Hepatocyte (in vitro differentiated cells): ENCODE results near the gene RFX8. TPM values are rescaled to one million over a fixed set of nuclear protein-coding genes. Genes with fewer than 3 reads are reported as not detected.

Source experiments
- DNase-seq: peaks from one replicate; pipeline ENCODE4 v3.0.0-alpha.2; 2016; ENCODE audit warnings: low spot score
- H2AFZ ChIP-seq: fragments of 200-600 bp; sonication (generic); 2 replicates; pipeline ENCODE4 v1.6.0; 2016; ENCODE audit warnings: antibody characterized with exemption, mild to moderate bottlenecking
- H3K27ac ChIP-seq: fragments of 200-600 bp; sonication (generic); 2 replicates; pipeline ENCODE4 v1.5.1; 2016; ENCODE audit warnings: mild to moderate bottlenecking
- H3K27me3 ChIP-seq: fragments of 200-600 bp; sonication (generic); 2 replicates; pipeline ENCODE4 v1.6.1; 2016
- H3K36me3 ChIP-seq: fragments of 200-600 bp; sonication (generic); replicated peaks from 2 replicates; pipeline ENCODE4 v1.5.1; 2016; ENCODE audit warnings: low read depth; ENCODE audit not compliant: insufficient read depth
- H3K4me1 ChIP-seq: fragments of 200-600 bp; sonication (generic); 2 replicates; pipeline ENCODE4 v1.5.1; 2016; ENCODE audit warnings: mild to moderate bottlenecking, moderate library complexity; ENCODE audit not compliant: insufficient read depth
- H3K4me2 ChIP-seq: fragments of 200-600 bp; sonication (generic); 2 replicates; pipeline ENCODE4 v1.6.0; 2016
- H3K4me3 ChIP-seq: fragments of 200-600 bp; sonication (generic); 2 replicates; pipeline ENCODE4 v1.5.1; 2016; ENCODE audit warnings: mild to moderate bottlenecking
- H3K79me2 ChIP-seq: fragments of 200-600 bp; sonication (generic); 2 replicates; pipeline ENCODE4 v1.6.0; 2017; ENCODE audit warnings: mild to moderate bottlenecking
- H3K9me2 ChIP-seq: fragments of 200-600 bp; sonication (generic); replicated peaks from 2 replicates; pipeline ENCODE4 v1.6.0; 2017; ENCODE audit warnings: mild to moderate bottlenecking; ENCODE audit not compliant: insufficient read depth
- H3K9me3 ChIP-seq: fragments of 200-600 bp; sonication (generic); 2 replicates; pipeline ENCODE4 v1.5.1; 2016; ENCODE audit warnings: low read depth, mild to moderate bottlenecking
- H4K20me1 ChIP-seq: fragments of 200-600 bp; sonication (generic); 2 replicates; pipeline ENCODE4 v1.6.0; 2016; ENCODE audit warnings: mild to moderate bottlenecking; ENCODE audit not compliant: insufficient read depth, poor library complexity, severe bottlenecking
- EZH2 ChIP-seq: fragments of 200-600 bp; sonication (generic); IDR thresholded peaks from 2 replicates; pipeline ENCODE4 v1.6.1; 2016; ENCODE audit warnings: antibody characterized with exemption, mild to moderate bottlenecking, borderline replicate concordance
- EZH2phosphoT487 ChIP-seq: fragments of 200-600 bp; sonication (generic); IDR thresholded peaks from one replicate; pipeline ENCODE4 v1.6.1; 2018; ENCODE audit warnings: antibody characterized with exemption, mild to moderate bottlenecking, low read depth, moderate library complexity; ENCODE audit not compliant: unreplicated experiment, severe bottlenecking
- WGBS: methylation state at CpG from one replicate; pipeline ENCODE4 v1.1.6; 2016; ENCODE audit warnings: low lambda C conversion rate; ENCODE audit errors: missing lambda C conversion rate; 5-methylcytosine and 5-hydroxymethylcytosine counted together
- polyA plus RNA-seq: library from polyadenylated mRNA; unstranded; fragments of >200 nt; fragmentation: Nextera tagmentation; extraction: Ambion mirVana; gene quantifications from 2 replicates; pipeline ENCODE4 v1.2.1, GENCODE V29; 2016
- total RNA-seq: library from RNA; depleted of rRNA; stranded (reverse); fragments of >200 nt; gene quantifications from 2 replicates; pipeline ENCODE4 v1.2.3, GENCODE V29; 2014
- TF ChIP-seq, protein P1 (sequence below): fragments of 200-600 bp; sonication (generic); IDR thresholded peaks from 2 replicates; pipeline ENCODE4 v1.5.1; 2016; ENCODE audit warnings: antibody characterized with exemption, mild to moderate bottlenecking; ENCODE audit not compliant: poor library complexity

RFX8 gene
- total and polyA plus RNA-seq, 2 experiments from 2014 or later, result 0.52 TPM; not detected in 1

DNA sequence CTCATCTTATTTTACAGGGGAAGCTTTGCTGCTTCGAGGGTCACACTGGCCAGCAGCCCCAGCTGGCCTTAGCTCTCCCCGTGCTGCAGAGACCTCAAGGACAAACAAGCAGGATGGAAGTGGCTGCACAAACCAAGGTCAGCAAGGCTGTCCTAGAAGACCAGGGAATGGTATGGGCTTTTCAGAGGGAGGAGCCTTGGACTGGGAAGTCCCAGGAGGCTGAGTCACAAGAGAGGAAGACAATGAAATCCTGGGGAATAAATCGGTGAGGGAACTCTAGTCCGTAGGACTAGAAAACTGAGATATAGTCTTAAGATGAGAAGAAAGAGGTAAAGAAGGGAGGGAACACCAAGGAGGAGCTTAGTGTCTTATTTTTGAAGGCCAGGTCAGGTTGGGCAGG is 103.3 kb downstream of the RFX8 start:
- no peak for TF ChIP-seq EZH2
- no peak overlapping the region for H3K4me3 ChIP-seq
- H3K36me3 ChIP-seq, result no peaks in the 10 kb centered on the region
- no peaks in the 10 kb centered on the region for H4K20me1 ChIP-seq
- DNase-seq, result no peak
- H3K27ac ChIP-seq, result no peak overlapping the region
- no peak overlapping the region for H3K4me2 ChIP-seq
- no peaks in the 10 kb centered on the region for H3K9me2 ChIP-seq
- H3K27me3 ChIP-seq, result no peaks in the 10 kb centered on the region
- no peaks in the 10 kb centered on the region for H3K4me1 ChIP-seq
- H3K9me3 ChIP-seq, result peaks cover 6% of the 10 kb centered on the region
- no peaks in the 10 kb centered on the region for H3K79me2 ChIP-seq
- H2AFZ ChIP-seq, result no peak overlapping the region
- WGBS, result 63% methylated on average over 4 of the region's 4 CpGs

DNA sequence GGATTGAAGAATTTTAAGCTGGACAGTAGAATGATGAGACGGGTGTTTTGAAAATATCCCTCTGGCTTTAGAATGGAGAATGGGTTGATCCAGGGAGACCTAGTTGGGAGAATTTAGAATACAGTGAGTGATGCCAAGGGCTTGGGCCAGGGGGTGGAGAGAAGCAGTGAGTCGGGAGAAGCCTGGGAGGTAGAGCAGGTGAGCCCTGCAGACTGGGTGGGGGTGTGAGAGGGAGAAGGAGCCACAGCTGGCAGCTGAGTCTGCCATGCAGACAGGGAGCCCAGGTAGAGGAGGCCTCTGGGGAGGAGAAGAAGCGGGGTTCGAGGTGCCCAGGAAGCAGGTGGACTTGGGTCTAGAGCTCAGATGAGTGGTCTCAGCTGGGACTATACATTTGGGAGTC is 105.8 kb downstream of the RFX8 start:
- Histone ChIP-seq H4K20me1 (no peaks in the 10 kb centered on the region), H3K4me2 (no peak overlapping the region), H3K4me3 (no peak overlapping the region), H2AFZ (no peak overlapping the region), H3K9me3 (peaks cover 6% of the 10 kb centered on the region), H3K9me2 (no peaks in the 10 kb centered on the region), H3K79me2 (no peaks in the 10 kb centered on the region), H3K4me1 (no peaks in the 10 kb centered on the region), H3K27ac (no peak overlapping the region), H3K36me3 (no peaks in the 10 kb centered on the region), H3K27me3 (no peaks in the 10 kb centered on the region)
- 95% methylated on average over 4 of the region's 4 CpGs for WGBS
- no peak for DNase-seq
- no peak for TF ChIP-seq EZH2
- TF ChIP-seq EZH2phosphoT487, result no peak
- TF ChIP-seq, protein P1, sequence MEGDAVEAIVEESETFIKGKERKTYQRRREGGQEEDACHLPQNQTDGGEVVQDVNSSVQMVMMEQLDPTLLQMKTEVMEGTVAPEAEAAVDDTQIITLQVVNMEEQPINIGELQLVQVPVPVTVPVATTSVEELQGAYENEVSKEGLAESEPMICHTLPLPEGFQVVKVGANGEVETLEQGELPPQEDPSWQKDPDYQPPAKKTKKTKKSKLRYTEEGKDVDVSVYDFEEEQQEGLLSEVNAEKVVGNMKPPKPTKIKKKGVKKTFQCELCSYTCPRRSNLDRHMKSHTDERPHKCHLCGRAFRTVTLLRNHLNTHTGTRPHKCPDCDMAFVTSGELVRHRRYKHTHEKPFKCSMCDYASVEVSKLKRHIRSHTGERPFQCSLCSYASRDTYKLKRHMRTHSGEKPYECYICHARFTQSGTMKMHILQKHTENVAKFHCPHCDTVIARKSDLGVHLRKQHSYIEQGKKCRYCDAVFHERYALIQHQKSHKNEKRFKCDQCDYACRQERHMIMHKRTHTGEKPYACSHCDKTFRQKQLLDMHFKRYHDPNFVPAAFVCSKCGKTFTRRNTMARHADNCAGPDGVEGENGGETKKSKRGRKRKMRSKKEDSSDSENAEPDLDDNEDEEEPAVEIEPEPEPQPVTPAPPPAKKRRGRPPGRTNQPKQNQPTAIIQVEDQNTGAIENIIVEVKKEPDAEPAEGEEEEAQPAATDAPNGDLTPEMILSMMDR, result no peak

DNA sequence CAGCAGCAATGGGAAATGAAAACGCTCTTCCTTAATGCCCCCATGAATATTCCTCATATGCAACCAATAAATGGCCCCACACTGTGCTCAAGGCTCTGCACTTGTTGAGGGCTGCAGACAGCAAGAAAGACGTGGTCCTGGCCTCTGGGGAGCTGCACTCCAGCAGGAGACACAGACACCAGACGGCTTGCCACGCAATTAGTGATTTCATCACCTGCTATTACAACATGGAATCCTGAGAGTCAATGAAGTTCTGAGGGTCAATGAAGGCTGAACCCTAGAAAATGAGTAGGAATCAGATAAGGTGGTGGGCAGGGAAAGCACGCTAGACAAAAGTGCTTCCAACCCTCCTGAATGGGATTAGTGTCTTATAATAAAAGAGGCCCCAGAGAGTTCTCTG is 106.5 kb downstream of the RFX8 start:
- no peak overlapping the region for H3K4me3 ChIP-seq
- no peaks in the 10 kb centered on the region for H3K36me3 ChIP-seq
- WGBS, result 81% methylated on average over 5 of the region's 5 CpGs
- H3K27ac ChIP-seq, result no peak overlapping the region
- TF ChIP-seq EZH2phosphoT487 (no peak), EZH2 (no peak)
- TF ChIP-seq, protein P1, result no peak
- H3K4me1 ChIP-seq, result no peaks in the 10 kb centered on the region
- peaks cover 6% of the 10 kb centered on the region for H3K9me3 ChIP-seq
- H3K27me3 ChIP-seq, result no peaks in the 10 kb centered on the region
- no peak for DNase-seq
- H3K4me2 ChIP-seq, result no peak overlapping the region
- H2AFZ ChIP-seq, result no peak overlapping the region
- H3K79me2 ChIP-seq, result no peaks in the 10 kb centered on the region
- no peaks in the 10 kb centered on the region for H3K9me2 ChIP-seq
- H4K20me1 ChIP-seq, result no peaks in the 10 kb centered on the region

DNA sequence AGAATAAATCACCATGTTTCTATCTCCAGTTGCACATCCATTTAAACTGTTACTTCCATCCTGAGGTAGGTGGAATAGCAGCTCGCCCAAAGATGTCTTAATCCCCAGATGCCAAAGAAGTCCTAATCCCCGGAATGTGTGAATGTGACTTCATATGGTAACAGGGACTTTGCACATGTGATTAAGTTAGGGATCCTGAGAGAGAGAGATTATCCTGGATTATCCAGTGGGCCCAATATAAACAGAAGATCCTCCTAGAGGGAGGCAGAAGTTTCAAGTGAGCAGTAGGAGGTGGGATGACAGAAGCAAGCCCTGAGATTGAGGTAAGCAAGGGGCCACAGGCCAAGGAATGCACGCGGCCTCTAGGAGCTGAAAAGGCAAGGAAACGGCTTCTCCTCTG is 107.4 kb downstream of the RFX8 start:
- 76% methylated on average over 5 of the region's 5 CpGs for WGBS
- TF ChIP-seq, protein P1, result no peak
- TF ChIP-seq EZH2phosphoT487 (no peak), EZH2 (no peak)
- no peaks in the 10 kb centered on the region for H4K20me1 ChIP-seq
- H3K9me3 ChIP-seq, result no peaks in the 10 kb centered on the region
- H3K27ac ChIP-seq, result no peak overlapping the region
- no peaks in the 10 kb centered on the region for H3K79me2 ChIP-seq
- no peak for DNase-seq
- no peaks in the 10 kb centered on the region for H3K4me1 ChIP-seq
- H3K4me2 ChIP-seq, result no peak overlapping the region
- no peaks in the 10 kb centered on the region for H3K9me2 ChIP-seq
- H2AFZ ChIP-seq, result no peak overlapping the region
- no peaks in the 10 kb centered on the region for H3K36me3 ChIP-seq
- no peak overlapping the region for H3K4me3 ChIP-seq
- H3K27me3 ChIP-seq, result no peaks in the 10 kb centered on the region
